ENCODE measurements around the gene MPV17.
"Not testable (repeated sequence)": the region's sequence is repeated elsewhere in the genome, so short reads cannot be mapped to it uniquely, and the experiment has no call there.

The MPV17 gene

DNA sequence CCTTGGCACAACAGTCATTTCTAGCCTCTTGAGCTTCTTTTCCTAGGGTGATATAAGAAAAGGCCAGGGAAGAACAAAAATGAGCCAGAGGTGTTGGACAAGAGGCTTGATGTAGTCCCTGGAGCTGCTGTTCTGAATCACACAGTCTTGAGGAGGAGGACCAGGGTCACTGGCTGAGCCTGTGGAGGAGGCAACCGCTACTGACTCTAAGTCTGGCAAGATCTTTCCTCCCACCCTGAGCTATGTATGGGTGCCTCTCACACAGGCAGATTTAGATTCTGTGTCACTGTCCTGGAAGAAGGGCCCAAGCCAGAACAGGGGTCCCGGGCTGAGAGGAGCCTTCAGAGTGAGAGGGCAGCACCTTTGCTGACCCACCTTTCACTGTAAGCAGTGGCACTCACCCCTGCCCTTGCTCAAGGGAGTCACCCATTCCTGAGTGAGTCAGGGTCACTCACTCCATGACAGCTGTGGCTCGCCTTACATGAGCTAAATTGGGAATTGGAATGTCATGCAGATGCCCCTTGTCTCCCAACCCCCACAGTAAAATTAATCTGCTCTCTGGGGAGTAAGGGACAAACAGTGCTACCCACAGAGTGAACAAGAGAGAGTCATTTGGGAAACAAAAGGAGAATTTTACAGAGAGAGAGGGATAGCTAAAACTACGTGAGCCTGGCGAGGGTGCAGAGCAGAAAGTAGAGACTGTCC lies 40.9 kb downstream of the MPV17 start, which contains the start of gene TRIM54:
Gene TRIM54 (plus strand): TSS at position 575 of the 705 bp plus-strand sequence. CDS start 303 bp downstream, outside the sequence.
- TF ChIP-seq, protein P1, sequence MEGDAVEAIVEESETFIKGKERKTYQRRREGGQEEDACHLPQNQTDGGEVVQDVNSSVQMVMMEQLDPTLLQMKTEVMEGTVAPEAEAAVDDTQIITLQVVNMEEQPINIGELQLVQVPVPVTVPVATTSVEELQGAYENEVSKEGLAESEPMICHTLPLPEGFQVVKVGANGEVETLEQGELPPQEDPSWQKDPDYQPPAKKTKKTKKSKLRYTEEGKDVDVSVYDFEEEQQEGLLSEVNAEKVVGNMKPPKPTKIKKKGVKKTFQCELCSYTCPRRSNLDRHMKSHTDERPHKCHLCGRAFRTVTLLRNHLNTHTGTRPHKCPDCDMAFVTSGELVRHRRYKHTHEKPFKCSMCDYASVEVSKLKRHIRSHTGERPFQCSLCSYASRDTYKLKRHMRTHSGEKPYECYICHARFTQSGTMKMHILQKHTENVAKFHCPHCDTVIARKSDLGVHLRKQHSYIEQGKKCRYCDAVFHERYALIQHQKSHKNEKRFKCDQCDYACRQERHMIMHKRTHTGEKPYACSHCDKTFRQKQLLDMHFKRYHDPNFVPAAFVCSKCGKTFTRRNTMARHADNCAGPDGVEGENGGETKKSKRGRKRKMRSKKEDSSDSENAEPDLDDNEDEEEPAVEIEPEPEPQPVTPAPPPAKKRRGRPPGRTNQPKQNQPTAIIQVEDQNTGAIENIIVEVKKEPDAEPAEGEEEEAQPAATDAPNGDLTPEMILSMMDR (IDR thresholded peaks at IDR 0.05; ENCODE audit: borderline replicate concordance, insufficient read depth, low read depth, low read length): no peak
- no peak within 1 kb of the TSS for H3K4me3 ChIP-seq (ENCODE audit: low read depth, low read length)

DNA sequence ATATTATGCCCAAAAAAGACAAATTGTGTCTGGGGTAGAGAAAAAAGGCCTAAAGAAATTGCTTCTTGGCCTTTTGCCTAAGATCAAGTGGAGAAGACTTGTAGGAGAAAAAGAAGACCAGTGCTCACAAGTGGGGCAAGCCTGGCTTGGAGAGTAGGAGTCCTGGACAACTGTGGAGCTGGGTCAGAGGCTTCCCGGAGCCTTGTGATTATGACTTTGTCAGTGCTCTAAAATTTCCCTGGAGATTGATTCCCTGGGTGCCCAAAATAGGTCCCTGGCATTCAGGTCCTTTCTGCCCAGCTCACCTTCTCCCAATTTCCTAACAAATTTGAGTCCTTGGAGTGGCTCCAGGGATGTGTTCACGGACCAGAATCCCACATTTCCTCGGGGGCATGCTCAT lies 41.5 kb downstream of the MPV17 start:
- TF ChIP-seq, protein P1 (IDR thresholded peaks at IDR 0.05; ENCODE audit: borderline replicate concordance, insufficient read depth, low read depth, low read length): no peak
- no peak overlapping the region for H3K4me3 ChIP-seq (ENCODE audit: low read depth, low read length)

DNA sequence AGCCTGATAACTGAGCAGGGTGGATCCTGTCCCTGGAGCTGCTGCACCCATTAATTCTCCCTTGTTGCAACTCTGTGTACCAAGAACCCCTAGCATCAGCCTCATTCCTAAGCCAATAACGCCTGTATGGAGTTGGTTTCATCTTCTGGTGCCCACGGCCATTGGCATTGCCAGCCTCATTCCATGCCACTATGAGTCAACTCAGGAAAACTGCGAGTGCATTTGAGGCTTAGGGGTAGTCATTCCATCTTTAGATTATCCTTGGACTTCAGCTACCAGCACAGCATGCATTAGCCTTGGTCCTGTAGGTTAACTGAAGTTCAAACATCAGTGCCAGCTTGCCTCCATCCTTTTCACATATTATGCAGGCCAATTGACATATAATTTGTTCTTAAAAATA lies 42.1 kb downstream of the MPV17 start:
- TF ChIP-seq, protein P1 (IDR thresholded peaks at IDR 0.05; ENCODE audit: borderline replicate concordance, insufficient read depth, low read depth, low read length): no peak
- no peak overlapping the region for H3K4me3 ChIP-seq (ENCODE audit: low read depth, low read length)

DNA sequence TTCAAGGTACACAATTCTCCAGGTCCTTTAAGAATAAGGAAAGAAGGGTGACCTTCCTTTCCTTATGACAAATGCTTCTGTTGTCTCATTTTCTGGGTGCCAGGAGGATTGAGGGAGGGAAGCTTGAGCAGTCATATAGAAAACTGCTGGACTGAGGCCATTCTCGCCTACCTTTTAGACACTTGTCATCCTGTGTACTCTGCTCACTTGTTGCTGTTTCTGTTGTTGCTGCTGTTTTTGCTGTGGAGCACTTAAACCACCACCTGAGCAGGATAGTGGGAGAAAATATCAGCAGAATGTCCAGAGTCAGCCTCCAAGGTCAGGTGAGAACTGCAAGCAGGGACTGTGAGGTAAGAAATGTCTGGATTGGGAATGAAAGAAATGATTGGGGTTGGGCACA lies 44.9 kb downstream of the MPV17 start:
- no peak overlapping the region for H3K4me3 ChIP-seq (ENCODE audit: low read depth, low read length)
- TF ChIP-seq, protein P1 (IDR thresholded peaks at IDR 0.05; ENCODE audit: borderline replicate concordance, insufficient read depth, low read depth, low read length): no peak

DNA sequence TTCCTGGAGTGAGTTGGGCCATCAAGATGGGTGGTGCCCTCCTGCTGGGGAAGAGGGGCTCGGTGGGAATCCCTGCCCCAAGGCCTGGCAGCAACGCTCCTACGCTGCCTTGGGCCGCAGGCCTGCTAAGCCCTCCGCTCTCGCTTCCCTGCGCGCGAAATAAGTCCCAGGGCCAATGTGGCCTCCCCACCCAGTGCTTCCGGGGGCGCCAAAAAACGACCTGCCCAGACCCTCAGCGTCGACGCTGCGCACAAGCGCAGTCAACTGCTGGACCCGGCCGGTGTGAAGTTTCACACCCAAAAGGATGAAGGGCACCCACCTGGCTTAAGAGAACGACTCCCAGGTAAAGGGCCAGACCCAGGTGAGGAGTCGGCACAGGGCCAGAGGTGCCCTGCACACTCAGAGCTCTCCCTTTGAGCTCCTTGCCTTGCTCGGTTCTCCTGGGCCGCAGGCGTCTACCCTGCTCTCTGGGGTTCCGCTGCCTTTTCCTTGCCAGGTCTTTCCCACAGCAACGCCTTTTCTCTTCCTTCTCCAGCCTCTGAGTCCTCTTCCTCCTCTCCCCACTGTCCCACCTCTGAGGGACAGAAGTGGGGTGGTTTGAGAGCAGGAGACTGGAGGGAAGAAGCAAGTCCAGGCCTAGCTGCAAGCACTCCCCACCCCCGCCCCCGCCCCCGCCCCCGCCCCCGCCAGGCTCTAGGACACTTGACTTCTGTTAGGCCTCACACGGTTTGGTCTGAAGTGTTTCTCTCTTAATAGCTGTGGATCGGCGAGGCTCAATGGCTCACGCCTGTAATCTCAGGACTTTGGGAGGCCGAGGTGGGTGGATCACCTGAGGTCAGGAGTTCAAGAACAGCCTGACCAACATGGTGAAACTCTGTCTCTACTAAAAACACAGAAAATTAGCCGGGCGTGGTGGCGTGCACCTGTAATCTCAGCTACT lies 47.4 kb downstream of the MPV17 start, which contains the start of gene DNAJC5G:
Gene DNAJC5G (plus strand): TSS at position 223 of the 940 bp plus-strand sequence. CDS start 1,296 bp downstream, outside the sequence.
- H3K4me3 ChIP-seq (ENCODE audit: low read depth, low read length): no peak within 1 kb of the TSS
- TF ChIP-seq, protein P1 (IDR thresholded peaks at IDR 0.05; ENCODE audit: borderline replicate concordance, insufficient read depth, low read depth, low read length): no peak

DNA sequence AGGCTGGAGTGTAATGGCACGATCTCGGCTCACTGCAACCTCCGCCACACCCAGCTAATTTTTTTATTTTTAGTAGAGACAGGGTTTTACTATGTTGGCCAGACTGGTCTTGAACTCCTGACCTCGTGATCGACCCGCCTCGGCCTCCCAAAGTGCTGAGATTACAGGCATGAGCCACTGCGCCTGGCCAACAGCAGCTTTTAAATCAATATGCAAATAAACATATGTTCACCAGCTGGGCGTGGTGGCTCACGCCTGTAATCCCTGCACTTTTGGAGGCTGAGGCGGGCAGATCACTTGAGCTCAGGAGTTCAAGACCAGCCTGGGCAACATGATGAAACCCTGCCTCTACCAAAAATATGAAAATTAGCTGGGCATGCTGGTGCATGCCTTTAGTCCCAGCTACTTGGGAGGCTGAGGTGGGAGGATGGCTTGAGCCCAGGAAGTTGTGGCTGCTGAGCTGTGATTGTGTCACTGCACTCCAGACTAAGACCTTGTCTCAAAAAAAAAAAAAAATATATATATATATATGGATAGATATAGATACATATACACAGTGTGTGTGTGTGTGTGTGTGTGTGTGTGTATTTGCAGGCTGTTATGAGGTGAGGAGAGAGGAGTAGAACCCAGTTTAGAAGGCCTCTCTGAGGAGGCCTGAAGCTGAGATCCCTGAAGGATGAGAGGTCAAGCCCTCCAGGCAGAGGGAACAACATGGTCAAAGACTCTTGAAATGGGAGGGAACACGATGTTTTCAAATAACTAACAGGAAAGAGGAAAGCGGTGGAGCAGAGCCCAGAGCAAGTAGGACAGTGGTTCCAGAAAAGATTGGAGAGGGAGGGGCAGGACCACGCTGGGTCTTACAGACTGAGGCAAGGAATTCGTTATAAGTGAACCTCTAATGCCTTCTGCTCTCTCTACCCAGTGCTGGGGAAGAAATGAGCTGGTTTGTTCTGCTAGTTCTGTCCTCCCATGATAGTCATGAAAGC lies 50.1 kb downstream of the MPV17 start:
- H3K4me3 ChIP-seq (ENCODE audit: low read depth, low read length): not testable (repeated sequence)

Data from GM12875 (cell line).